Omental fat pad (tissue), 4 donors: ENCODE measurements around the gene MMP24OS. TPM values are rescaled to one million over a fixed set of nuclear protein-coding genes. Genes with fewer than 3 reads are reported as not detected.

ENCODE experiments used
- ATAC-seq: fragments of 150-250 bp; one replicate; pipeline ENCODE4 v1.9.1; 2016; ENCODE audit warnings: mild to moderate bottlenecking, moderate library complexity; ENCODE audit not compliant: low FRiP score
- DNase-seq: peaks from one replicate; pipeline ENCODE4 v3.0.0-alpha.2; 2019; ENCODE audit warnings: low spot score
- total RNA-seq, 4 donors: library from RNA; depleted of rRNA; stranded (reverse); fragments of >200 nt; gene quantifications; one replicate each; pipeline ENCODE4 v1.1.0, GENCODE V29; 2016
- TF ChIP-seq, protein P1 (sequence below), 3 donors: fragments of 450-650 bp; IDR thresholded peaks; one replicate each; pipeline ENCODE4 v1.5.1; 2016 to 2017; ENCODE audit warnings: antibody characterized with exemption in 3 of 3, mild to moderate bottlenecking in 3 of 3, moderate library complexity in 2 of 3

Gene MMP24OS
- total RNA-seq, 4 donors from 2014 or later = 12.8 to 35.6 (median 23.7) TPM

- TF ChIP-seq, protein P1, sequence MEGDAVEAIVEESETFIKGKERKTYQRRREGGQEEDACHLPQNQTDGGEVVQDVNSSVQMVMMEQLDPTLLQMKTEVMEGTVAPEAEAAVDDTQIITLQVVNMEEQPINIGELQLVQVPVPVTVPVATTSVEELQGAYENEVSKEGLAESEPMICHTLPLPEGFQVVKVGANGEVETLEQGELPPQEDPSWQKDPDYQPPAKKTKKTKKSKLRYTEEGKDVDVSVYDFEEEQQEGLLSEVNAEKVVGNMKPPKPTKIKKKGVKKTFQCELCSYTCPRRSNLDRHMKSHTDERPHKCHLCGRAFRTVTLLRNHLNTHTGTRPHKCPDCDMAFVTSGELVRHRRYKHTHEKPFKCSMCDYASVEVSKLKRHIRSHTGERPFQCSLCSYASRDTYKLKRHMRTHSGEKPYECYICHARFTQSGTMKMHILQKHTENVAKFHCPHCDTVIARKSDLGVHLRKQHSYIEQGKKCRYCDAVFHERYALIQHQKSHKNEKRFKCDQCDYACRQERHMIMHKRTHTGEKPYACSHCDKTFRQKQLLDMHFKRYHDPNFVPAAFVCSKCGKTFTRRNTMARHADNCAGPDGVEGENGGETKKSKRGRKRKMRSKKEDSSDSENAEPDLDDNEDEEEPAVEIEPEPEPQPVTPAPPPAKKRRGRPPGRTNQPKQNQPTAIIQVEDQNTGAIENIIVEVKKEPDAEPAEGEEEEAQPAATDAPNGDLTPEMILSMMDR (IDR thresholded peaks at IDR 0.05) = no peak
- DNase-seq (no peak), ATAC-seq (no peak)
These were observed 1.1 kb upstream of the MMP24OS start for GRCh38 chr20:35279040-35279439.

- no peak for DNase-seq
- TF ChIP-seq, protein P1 (IDR thresholded peaks at IDR 0.05) = no peak
- peak; percentile 1 for ATAC-seq
These were observed 795 bp downstream of the MMP24OS start for GRCh38 chr20:35277127-35277526.

GRCh38 chr20:35276408-35276807 lies 1.5 kb downstream of the MMP24OS start:
- ATAC-seq = no peak
- no peak for DNase-seq
- TF ChIP-seq, protein P1 (IDR thresholded peaks at IDR 0.05) = no peak

DNA sequence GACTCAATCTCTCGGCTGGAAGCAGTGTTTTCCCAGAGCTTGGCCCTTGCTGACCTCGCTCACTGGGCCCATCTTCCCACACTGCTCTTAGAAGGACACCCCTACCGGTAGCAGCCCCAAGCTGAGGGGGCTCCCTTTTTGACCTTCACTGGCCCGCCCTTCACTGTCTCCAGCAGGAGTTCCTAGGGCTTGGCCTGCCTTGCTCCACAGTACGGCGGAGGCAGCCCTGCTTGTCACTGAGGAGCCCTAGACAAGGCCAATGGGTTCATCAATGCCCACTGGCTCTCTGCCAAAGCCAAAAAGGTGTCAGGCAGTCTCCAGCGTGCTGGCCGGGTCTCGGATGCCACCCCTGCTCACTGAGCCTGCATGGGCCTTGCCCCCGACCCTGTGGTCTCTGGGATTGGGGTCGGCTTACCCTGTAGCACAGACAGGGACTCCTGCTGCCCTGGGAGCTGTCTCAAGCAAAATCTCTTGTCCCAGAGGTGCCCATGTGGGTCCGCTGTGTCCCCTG lies 2.1 kb downstream of the MMP24OS start:
- ATAC-seq (no peak), DNase-seq (no peak)
- TF ChIP-seq, protein P1 (IDR thresholded peaks at IDR 0.05) = no peak

- TF ChIP-seq, protein P1 (IDR thresholded peaks at IDR 0.05) = no peak
- ATAC-seq = no peak
- no peak for DNase-seq
These were observed 3.5 kb downstream of the MMP24OS start for GRCh38 chr20:35274172-35275092.

GRCh38 chr20:35273449-35274171 lies 4.3 kb downstream of the MMP24OS start:
- DNase-seq (no peak), ATAC-seq (no peak)
- TF ChIP-seq, protein P1 (IDR thresholded peaks at IDR 0.05) = no peak
